IMR-90 (cell line): ENCODE data around the gene CDC34. TPM values are rescaled to one million over a fixed set of nuclear protein-coding genes. Genes with fewer than 3 reads are reported as not detected.

Experiments
- ATAC-seq: fragments of 200-7000 bp; cut with Tn5 transposase; 2 replicates; pipeline ENCODE4 v1.9.1; 2020; ENCODE audit warnings: low read depth, mild to moderate bottlenecking, moderate library complexity
- BruUV-seq: library from RNA; stranded (reverse); fragments of 400-500 nt; replicated peaks from 2 replicates; lab custom pipeline; 2021; lab: Mats Ljungman, UMichigan
- CTCF ChIA-PET: fragments of 300-600 bp; formaldehyde crosslinking; extraction: SDS; loops from one replicate; lab custom pipeline; 2021; ENCODE audit warnings: antibody characterized with exemption; lab: Yijun Ruan, JAX
- POLR2A ChIA-PET: fragments of 300-600 bp; sonication (Branson Sonifier 250); formaldehyde crosslinking; loops from one replicate; lab custom pipeline; 2022; ENCODE audit warnings: antibody characterized with exemption; ENCODE audit not compliant: unreplicated experiment; lab: Charles Lee
- DNase-seq: peaks from one replicate; pipeline ENCODE4 v3.0.0; 2013
- H2AFZ ChIP-seq: replicated peaks from 2 replicates; pipeline ENCODE3; 2013; ENCODE audit warnings: low read length, mild to moderate bottlenecking; ENCODE audit not compliant: poor library complexity
- H2AK5ac ChIP-seq: 2 replicates; pipeline ENCODE4 v1.6.1; 2013; ENCODE audit warnings: low read depth, low read length, inconsistent platforms
- H2AK9ac ChIP-seq: replicated peaks from 2 replicates; pipeline ENCODE3; 2013; ENCODE audit warnings: mild to moderate bottlenecking, low read depth, low read length, moderate library complexity; ENCODE audit not compliant: poor library complexity
- H2BK120ac ChIP-seq: 2 replicates; pipeline ENCODE4 v1.6.1; 2013; ENCODE audit warnings: low read depth, low read length, inconsistent platforms
- H2BK15ac ChIP-seq: 3 replicates; pipeline ENCODE4 v1.6.1; 2013; ENCODE audit warnings: low read depth, low read length, inconsistent platforms
- H2BK20ac ChIP-seq: 2 replicates; pipeline ENCODE4 v1.6.1; 2013; ENCODE audit warnings: low read depth, mild to moderate bottlenecking, inconsistent platforms, low read length, moderate library complexity
- H2BK5ac ChIP-seq: 2 replicates; pipeline ENCODE4 v1.6.1; 2013; ENCODE audit warnings: mild to moderate bottlenecking, low read depth, low read length, inconsistent platforms; ENCODE audit not compliant: poor library complexity, severe bottlenecking
- H3K14ac ChIP-seq: replicated peaks from 2 replicates; pipeline ENCODE4 v1.6.1; 2013; ENCODE audit warnings: low read depth, low read length, inconsistent platforms
- H3K18ac ChIP-seq: 2 replicates; pipeline ENCODE4 v1.6.1; 2013; ENCODE audit warnings: low read depth, low read length, control low read depth
- H3K23ac ChIP-seq: 2 replicates; pipeline ENCODE4 v1.6.1; 2013; ENCODE audit warnings: low read depth, low read length, inconsistent platforms
- H3K27ac ChIP-seq: 2 replicates; pipeline ENCODE4 v1.5.1; 2013; ENCODE audit warnings: mild to moderate bottlenecking, control low read depth, low read length; ENCODE audit not compliant: insufficient read depth
- H3K27me3 ChIP-seq: 2 replicates; pipeline ENCODE4 v1.6.1; 2013; ENCODE audit warnings: low read length; ENCODE audit not compliant: control insufficient read depth, insufficient read depth
- H3K36me3 ChIP-seq: 2 replicates; pipeline ENCODE4 v1.6.1; 2013; ENCODE audit warnings: low read length, mixed read lengths; ENCODE audit not compliant: control insufficient read depth, insufficient read depth
- H3K4ac ChIP-seq: 2 replicates; pipeline ENCODE4 v1.6.1; 2013; ENCODE audit warnings: low read depth, low read length, inconsistent platforms
- H3K4me1 ChIP-seq: 2 replicates; pipeline ENCODE4 v1.6.1; 2013; ENCODE audit warnings: low read length, mixed read lengths; ENCODE audit not compliant: control insufficient read depth, insufficient read depth
- H3K4me2 ChIP-seq: 2 replicates; pipeline ENCODE4 v1.6.1; 2013; ENCODE audit warnings: low read depth, mild to moderate bottlenecking, control low read depth, low read length, moderate library complexity
- H3K4me3 ChIP-seq: 2 replicates; pipeline ENCODE4 v1.5.1; 2013; ENCODE audit warnings: low read depth, mild to moderate bottlenecking, control low read depth, low read length, moderate library complexity; ENCODE audit not compliant: insufficient read depth
- H3K56ac ChIP-seq: 2 replicates; pipeline ENCODE4 v1.6.1; 2013; ENCODE audit warnings: low read length, inconsistent platforms; ENCODE audit not compliant: insufficient read depth; ENCODE audit errors: extremely low read depth
- H3K79me1 ChIP-seq, 2 experiments: 2 replicates each; pipeline ENCODE4 v1.6.1; 2013; ENCODE audit warnings: low read length in 2 of 2, inconsistent platforms in 1 of 2, low read depth in 1 of 2
- H3K9ac ChIP-seq: 2 replicates; pipeline ENCODE4 v1.6.1; 2013; ENCODE audit warnings: low read depth, low read length, control low read depth
- H3K9me1 ChIP-seq: 2 replicates; pipeline ENCODE4 v1.6.1; 2013; ENCODE audit warnings: low read length, inconsistent platforms; ENCODE audit not compliant: insufficient read depth
- H3K9me3 ChIP-seq: 2 replicates; pipeline ENCODE4 v1.6.1; 2013; ENCODE audit warnings: low read length; ENCODE audit not compliant: control insufficient read depth, insufficient read depth
- H4K20me1 ChIP-seq: 2 replicates; pipeline ENCODE4 v1.6.1; 2013; ENCODE audit warnings: low read length, inconsistent platforms; ENCODE audit not compliant: insufficient read depth
- H4K5ac ChIP-seq: 2 replicates; pipeline ENCODE4 v1.6.1; 2013; ENCODE audit warnings: mild to moderate bottlenecking, low read depth, low read length, control low read depth
- H4K8ac ChIP-seq, 2 experiments: 2 replicates each; pipeline ENCODE4 v1.6.1; 2013; ENCODE audit warnings: low read depth in 2 of 2, low read length in 2 of 2, control low read depth in 1 of 2, inconsistent platforms in 1 of 2
- H4K91ac ChIP-seq: 2 replicates; pipeline ENCODE4 v1.6.1; 2013; ENCODE audit warnings: low read depth, low read length, inconsistent platforms; ENCODE audit not compliant: insufficient read depth
- CEBPB ChIP-seq: IDR thresholded peaks from 2 replicates; pipeline ENCODE4 v1.6.1; 2012; ENCODE audit warnings: low read depth, low read length, improper control_type of control experiment
- CHD1 ChIP-seq: IDR thresholded peaks from 2 replicates; pipeline ENCODE4 v1.6.1; 2012; ENCODE audit warnings: low read depth, low read length, improper control_type of control experiment
- CTCF ChIP-seq: conservative IDR thresholded peaks from 2 replicates; pipeline ENCODE4 v1.5.1; 2012; ENCODE audit warnings: mild to moderate bottlenecking, low read depth, low read length, improper control_type of control experiment
- ELK1 ChIP-seq: fragments of 150-350 bp; IDR thresholded peaks from 2 replicates; pipeline ENCODE4 v1.6.1; 2016; ENCODE audit warnings: low read depth, mild to moderate bottlenecking, low read length, moderate library complexity, borderline replicate concordance
- MAFK ChIP-seq: IDR thresholded peaks from 2 replicates; pipeline ENCODE4 v1.6.1; 2012; ENCODE audit warnings: low read depth, low read length, improper control_type of control experiment
- MAZ ChIP-seq: IDR thresholded peaks from 2 replicates; pipeline ENCODE4 v1.6.1; 2012; ENCODE audit warnings: low read depth, mild to moderate bottlenecking, low read length, improper control_type of control experiment, moderate library complexity, borderline replicate concordance
- NFE2L2 ChIP-seq: fragments of 150-350 bp; IDR thresholded peaks from 2 replicates; pipeline ENCODE4 v1.6.1; 2016; ENCODE audit warnings: low read depth, mild to moderate bottlenecking, low read length
- POLR2A ChIP-seq: IDR thresholded peaks from 2 replicates; pipeline ENCODE4 v1.6.1; 2012; ENCODE audit warnings: mild to moderate bottlenecking, low read depth, low read length
- RAD21 ChIP-seq: IDR thresholded peaks from 2 replicates; pipeline ENCODE4 v1.6.1; 2012; ENCODE audit warnings: low read length, improper control_type of control experiment
- RCOR1 ChIP-seq: IDR thresholded peaks from 2 replicates; pipeline ENCODE4 v1.6.1; 2012; ENCODE audit warnings: mild to moderate bottlenecking, low read length, improper control_type of control experiment; ENCODE audit not compliant: insufficient replicate concordance
- SMC3 ChIP-seq: fragments of 150-350 bp; IDR thresholded peaks from 2 replicates; pipeline ENCODE4 v1.6.1; 2016; ENCODE audit warnings: low read depth, mild to moderate bottlenecking, antibody characterized with exemption, low read length, moderate library complexity
- USF2 ChIP-seq: fragments of 150-350 bp; IDR thresholded peaks from 2 replicates; pipeline ENCODE4 v1.6.1; 2017; ENCODE audit warnings: mild to moderate bottlenecking, antibody characterized with exemption, low read length, low read depth
- WGBS, 2 experiments: methylation state at CpG; one replicate each; pipeline versions ENCODE4 v1.1.5 to v1.1.7; 2013; ENCODE audit warnings: missing lambda C conversion rate in 2 of 2; ENCODE audit not compliant: insufficient read length in 1 of 2; ENCODE audit errors: extremely low coverage in 2 of 2; 5-methylcytosine and 5-hydroxymethylcytosine counted together
- dilution Hi-C: fragments of 300-500 bp; cut with HindIII; formaldehyde crosslinking; loops from one replicate; pipeline ENCODE4 v1.14.3; 2018; ENCODE audit warnings: low sequenced_read_pairs; ENCODE audit not compliant: unreplicated experiment
- in situ Hi-C: fragments of 300-500 bp; cut with MboI; formaldehyde crosslinking; loops from 3 replicates; pipeline ENCODE4 v1.14.3; 2019; ENCODE audit warnings: low sequenced_read_pairs, inconsistent platforms, mixed read lengths
- intact Hi-C: fragments of 100-400 bp; cut with micrococcal nuclease; formaldehyde crosslinking; loops from 2 replicates; pipeline ENCODE4 v1.10.0; 2022
- polyA plus RNA-seq, 3 experiments: library from polyadenylated mRNA; depleted of rRNA; stranded (reverse); fragments of >200 nt; gene quantifications; 2 replicates each; pipeline ENCODE4 v1.2.3, GENCODE V29; 2012; ENCODE audit warnings: low replicate concordance in 1 of 3
- total RNA-seq: library from RNA; depleted of rRNA; stranded (reverse); fragments of >200 nt; gene quantifications from 2 replicates; pipeline ENCODE4 v1.2.3, GENCODE V29; 2012

CDC34 gene
- total and polyA plus RNA-seq, 2 of the 4 experiments (the other 2 are of a cell fraction), result 35.7 to 68.9 TPM

- intact Hi-C loops (no loop called here), dilution Hi-C loops (no loop called here), in situ Hi-C loops (no loop called here)
- H3K27ac ChIP-seq, result no peak overlapping the region
- no peaks in the 10 kb centered on the region for H3K79me1 ChIP-seq
- H3K4me2 ChIP-seq, result no peak overlapping the region
- no peak overlapping the region for H2BK15ac ChIP-seq
- 17% methylated on average over 16 of the region's 32 CpGs; no CpG with 5 or more reads in 1 of the 2 experiments for WGBS, 2 experiments
- H3K14ac ChIP-seq, result no peak overlapping the region
- no peak overlapping the region for H3K4me3 ChIP-seq
- DNase-seq (peak; percentile 39), ATAC-seq (peak; percentile 78)
- TF ChIP-seq CTCF (peak; percentile 54), CEBPB (no peak), CHD1 (no peak), SMC3 (0 out of 2 replicates have a peak, but pooled peaks have one; percentile 18), ELK1 (no peak), MAZ (no peak), MAFK (no peak), RAD21 (peak; percentile 29), USF2 (no peak), POLR2A (no peak), RCOR1 (no peak), NFE2L2 (no peak)
- peaks cover 32% of the 10 kb centered on the region for H3K27me3 ChIP-seq
- H3K4me1 ChIP-seq, result no peaks in the 10 kb centered on the region; the same call in 1 of the 2 replicates
- no peak overlapping the region for H3K9ac ChIP-seq
- no peak overlapping the region for H2AK5ac ChIP-seq
- no peaks in the 10 kb centered on the region for H3K36me3 ChIP-seq
- no peak overlapping the region for H3K56ac ChIP-seq
- H3K18ac ChIP-seq, result no peak overlapping the region
- no TSS peak for BruUV-seq
- no peaks in the 10 kb centered on the region for H3K9me1 ChIP-seq
- no peak overlapping the region for H4K8ac ChIP-seq
- no peak overlapping the region for H4K5ac ChIP-seq
- ChIA-PET POLR2A (no interaction called here), CTCF (interaction anchor here (0.9 kb wide), 1 partner anchor 11 kb away, joined by 8 read pairs; no protein-coding TSS in a partner anchor)
- H2BK120ac ChIP-seq, result no peak overlapping the region
- no peaks in the 10 kb centered on the region for H3K9me3 ChIP-seq
- no peak overlapping the region for H3K23ac ChIP-seq
- H2AFZ ChIP-seq, result peak overlapping the region; percentile 78
- no peak overlapping the region for H3K4ac ChIP-seq
- H4K91ac ChIP-seq, result no peak overlapping the region
- no peak overlapping the region for H2BK5ac ChIP-seq
- H2AK9ac ChIP-seq, result peak overlapping the region; percentile 55
- H4K20me1 ChIP-seq, result no peaks in the 10 kb centered on the region
- no peak overlapping the region for H2BK20ac ChIP-seq
These were observed 36.0 kb upstream of the CDC34 start for GRCh38 chr19:495402-496111.
